Stimulated activated CD4-positive, alpha-beta T cell treated with anti-CD3 and anti-CD28 coated beads, Interleukin-4, amount 100 ng/mL, for 48 hours (primary cell): ENCODE data around the gene SULF2.

ENCODE experiments used
- DNase-seq, 2 donors: peaks; one replicate each; pipeline ENCODE4 v3.0.0-alpha.2; 2020; ENCODE audit warnings: low read depth in 2 of 2

The SULF2 gene

GRCh38 chr20:47669152-47669425, 116.2 kb downstream of the SULF2 start:
- no peak for DNase-seq

DNA sequence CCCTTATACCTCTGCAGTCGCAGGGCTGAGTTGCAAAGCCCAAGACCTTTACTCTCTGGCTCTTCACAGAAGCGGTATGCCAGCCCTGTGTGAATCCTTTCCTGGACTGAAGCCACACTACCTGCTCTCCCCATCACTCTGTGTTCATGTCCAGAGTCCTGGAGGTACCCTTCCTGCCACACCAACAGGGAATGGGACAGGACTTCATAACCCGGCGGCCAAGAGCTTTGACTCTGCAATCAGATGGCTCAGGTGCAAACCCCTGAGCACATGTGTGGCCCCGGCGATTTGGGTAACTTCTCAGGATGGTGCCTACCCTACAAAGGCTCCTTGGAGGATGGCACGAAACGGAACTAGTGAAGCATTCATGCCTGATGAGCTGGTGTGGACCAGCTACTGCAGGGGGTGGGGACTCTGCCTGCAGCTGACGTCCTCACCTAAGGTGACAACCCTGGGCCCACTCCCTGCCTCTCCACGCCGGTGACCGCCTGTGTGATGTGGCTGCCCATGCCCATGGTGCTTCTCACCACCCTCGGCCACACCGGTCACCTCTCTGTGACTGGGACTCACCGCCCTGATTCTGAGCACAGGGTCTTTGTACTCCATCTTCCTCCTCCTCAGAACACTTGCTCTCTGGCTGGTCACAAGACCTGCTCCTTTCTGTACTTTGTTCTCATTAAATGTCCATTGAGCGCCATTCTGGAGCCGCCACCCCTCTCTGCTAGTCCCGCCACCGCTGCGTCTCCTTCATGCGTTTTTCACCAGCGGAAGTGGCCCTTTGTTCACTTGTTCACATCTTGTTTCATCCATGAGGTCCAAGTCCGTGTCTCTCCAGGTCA, 116.7 kb downstream of the SULF2 start:
- no peak for DNase-seq

GRCh38 chr20:47667531-47668312, 117.6 kb downstream of the SULF2 start:
- no peak for DNase-seq

DNA sequence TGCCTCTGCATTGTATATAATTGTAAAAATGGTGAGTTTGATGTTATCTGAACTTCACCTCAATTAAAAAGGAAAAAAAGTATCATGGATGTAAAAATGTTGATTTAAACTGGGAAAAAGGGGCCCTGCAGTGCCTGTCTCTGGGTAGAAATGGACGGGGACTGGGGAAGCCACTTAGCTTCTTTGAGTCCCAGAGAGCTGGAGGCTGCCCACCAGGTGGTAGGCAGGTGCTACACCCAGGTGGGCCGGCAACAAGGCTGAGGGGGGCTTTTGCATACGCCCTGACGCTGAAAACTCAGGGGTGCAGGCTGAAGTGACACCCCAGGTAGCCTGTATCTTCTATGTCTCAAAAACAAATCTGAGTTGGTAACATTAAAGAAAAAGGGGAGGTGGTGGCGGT, 118.2 kb downstream of the SULF2 start:
- DNase-seq: no peak

GRCh38 chr20:47666304-47666703, 119.0 kb downstream of the SULF2 start:
- no peak for DNase-seq

- DNase-seq: no peak
Measured at GRCh38 chr20:47665221-47665991, 119.9 kb downstream of the SULF2 start.

DNA sequence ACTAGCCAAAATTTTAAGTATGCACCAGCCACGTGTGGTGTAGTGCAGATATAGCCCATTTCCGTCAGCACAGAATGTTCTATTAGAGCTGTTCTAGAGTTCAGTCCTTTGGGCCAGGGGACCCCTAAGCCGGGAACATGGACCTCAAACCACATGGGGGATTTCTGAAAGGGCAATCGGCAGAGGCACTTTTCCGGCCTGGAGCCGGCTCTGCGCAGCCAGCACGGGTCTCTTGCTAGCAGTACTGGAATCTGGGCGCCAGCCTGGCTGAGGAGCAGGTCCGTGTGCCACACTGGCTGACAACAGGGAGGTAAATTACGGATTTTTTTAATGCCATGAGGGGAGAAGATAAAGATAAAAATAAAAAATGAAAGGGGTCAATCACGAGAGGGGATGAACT, 120.5 kb downstream of the SULF2 start:
- no peak for DNase-seq

DNA sequence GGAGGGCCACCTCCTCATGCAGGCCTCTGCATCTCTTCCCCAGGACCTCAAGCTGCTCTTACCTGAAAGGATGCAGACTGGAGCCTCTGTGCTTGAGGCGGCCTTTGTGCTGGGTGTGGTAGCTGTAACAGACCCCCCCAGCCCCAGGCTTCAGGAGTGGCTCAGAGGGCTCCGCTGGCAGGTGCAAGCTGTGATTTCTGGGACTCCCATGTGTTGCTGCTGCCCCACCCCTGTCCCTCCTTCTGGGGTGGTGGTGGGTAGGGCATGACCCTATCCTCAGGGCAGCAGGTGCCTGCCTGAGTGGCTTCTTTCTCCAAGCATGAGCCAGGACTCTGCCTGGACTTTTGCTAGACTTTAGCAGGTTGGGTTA, 121.2 kb downstream of the SULF2 start:
- DNase-seq: no peak

GRCh38 chr20:47663354-47664067, 121.8 kb downstream of the SULF2 start:
- peak; percentile 62 to 67 for DNase-seq

DNA sequence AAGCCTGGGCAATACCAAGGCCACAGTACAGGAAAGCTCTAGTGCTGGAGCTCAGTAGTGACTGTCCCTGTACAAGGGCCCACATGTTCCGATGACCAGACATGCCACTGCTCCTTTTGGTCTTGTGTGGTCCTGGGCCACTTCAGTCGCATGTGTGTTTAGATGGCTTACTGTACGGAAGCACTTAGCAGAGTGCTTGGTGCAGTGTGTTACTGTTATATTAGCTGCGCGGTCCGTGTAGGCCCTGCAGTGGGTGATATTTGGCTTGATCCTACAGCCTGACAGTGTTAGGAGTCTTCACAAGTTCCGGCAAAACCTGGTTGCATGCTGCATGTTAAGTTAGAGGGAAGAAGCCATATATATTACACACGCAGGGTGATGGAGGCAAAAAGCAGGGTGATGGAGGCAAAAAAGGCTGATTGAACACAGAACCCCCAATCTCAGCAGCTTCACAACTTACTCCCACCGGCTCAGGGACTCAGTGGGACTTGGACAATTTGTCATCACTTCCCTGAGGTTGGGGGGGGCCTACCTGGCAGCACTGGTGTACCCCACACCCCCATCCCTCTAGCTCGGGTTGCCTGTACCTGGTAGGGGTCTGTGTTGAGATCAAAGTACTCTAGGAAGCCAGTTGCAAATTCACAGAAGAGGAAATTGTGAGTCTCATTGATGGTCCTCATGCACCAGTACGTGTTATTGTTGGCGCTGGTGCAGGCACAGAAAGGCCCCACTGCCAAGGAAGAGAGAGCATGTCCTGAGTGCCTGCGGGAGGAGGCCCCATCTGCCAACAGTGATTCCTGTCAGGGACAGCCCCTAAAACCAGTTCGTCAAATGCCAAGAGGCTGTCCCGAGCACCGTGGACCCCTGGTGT, 122.6 kb downstream of the SULF2 start:
- no peak for DNase-seq

- DNase-seq: no peak
Measured at GRCh38 chr20:47661714-47662113, 123.6 kb downstream of the SULF2 start.

DNA sequence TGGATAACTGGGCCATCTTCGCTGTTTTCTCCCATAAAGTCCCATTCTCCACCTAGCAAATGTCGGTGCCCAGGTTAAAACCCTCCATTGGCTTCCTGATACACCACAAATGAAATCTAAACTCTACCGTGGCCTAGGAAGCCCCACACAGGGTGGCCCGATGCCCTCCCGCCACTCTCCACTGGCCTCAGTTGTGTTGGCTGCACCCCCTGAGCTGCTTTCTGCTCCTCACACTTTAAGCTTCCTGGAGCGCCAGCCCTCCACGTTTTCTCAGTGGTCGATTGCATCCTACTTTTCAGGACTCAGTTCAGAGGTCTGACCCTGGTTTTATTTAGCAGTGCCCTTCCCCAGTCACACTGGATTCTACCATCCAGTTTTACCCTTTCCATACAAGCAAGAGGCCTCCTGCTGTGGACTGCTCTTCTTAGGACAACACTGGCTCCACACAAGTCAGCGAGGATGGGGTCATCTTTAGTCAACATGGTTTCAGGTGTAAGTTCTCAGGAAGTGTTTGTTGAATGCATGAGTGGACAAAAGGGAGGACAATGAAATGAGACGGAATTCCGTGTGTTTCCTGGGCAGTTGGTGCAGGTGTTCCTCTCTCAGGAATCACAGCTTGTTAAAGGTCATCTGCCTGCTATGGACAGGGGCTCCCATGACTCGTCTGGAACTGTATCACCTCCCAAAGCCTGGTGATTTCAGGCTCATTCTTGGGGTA, 124.1 kb downstream of the SULF2 start:
- no peak for DNase-seq

- DNase-seq: no peak
Measured at GRCh38 chr20:47660602-47660905, 124.7 kb downstream of the SULF2 start.

DNA sequence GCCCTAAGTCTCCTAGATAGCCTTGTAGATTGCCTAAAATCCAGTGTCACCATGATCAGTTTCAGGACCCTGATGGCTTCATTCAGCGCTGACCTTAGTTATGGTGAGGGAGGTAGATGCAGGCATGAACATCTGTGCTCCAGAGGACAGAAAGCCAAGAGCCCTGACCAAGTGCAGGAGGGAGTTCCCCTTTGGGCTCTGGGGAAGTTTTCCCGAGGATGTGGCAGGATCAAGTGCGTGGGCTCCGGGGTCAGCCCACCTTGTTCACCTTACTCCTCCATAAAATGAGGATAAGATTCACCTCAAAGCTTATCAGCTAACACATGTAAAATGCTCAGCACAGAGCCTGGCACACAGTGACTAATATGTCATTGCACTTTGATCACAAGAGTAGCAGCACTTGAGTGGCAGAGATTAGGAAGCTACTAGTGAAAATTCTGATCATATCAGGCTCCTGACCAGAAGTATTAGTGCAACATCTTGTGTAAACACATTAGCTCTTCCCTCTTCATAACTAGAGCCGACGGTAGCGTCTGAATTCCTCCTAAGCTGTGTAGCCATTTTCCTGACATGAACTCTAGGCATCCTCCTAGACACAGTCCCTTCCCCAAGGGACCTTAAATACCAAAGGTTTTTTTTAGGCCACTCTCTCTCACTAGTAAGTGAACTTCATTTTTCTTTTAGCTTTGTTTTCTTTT, 125.2 kb downstream of the SULF2 start:
- DNase-seq: no peak

GRCh38 chr20:47656318-47656717, 129.0 kb downstream of the SULF2 start:
- no peak for DNase-seq

GRCh38 chr20:47655635-47656034, 129.6 kb downstream of the SULF2 start:
- DNase-seq: no peak

- no peak for DNase-seq
Measured at GRCh38 chr20:47654370-47654769, 130.9 kb downstream of the SULF2 start.

DNA sequence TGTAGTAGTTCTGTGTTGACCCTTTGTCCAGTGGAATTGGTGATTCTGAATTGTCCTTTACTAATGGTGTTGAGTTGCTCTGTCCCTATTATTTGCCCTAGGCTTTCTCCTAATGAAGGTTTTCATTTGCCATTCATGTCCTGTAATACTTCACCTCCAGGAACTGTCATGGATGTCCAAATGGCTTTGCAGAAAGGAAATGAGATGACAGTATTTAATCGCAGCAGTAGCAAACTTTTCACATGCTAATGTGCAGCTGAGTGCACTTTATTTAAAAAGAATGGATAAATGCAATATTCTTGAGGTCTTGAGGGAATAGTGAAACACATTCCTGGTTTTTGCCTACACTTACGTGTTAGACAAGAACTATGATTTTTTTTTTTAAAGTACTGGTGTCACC, 131.4 kb downstream of the SULF2 start:
- no peak for DNase-seq

GRCh38 chr20:47652794-47653193, 132.5 kb downstream of the SULF2 start:
- DNase-seq: no peak

GRCh38 chr20:47652301-47652700, 133.0 kb downstream of the SULF2 start:
- DNase-seq: no peak
